HG02870 (cell line): ENCODE data around the gene HBM.
"Not testable (repeated sequence)": the region's sequence is repeated elsewhere in the genome, so short reads cannot be mapped to it uniquely, and the experiment has no call there.

Source experiments
- ATAC-seq: cut with Tn5 transposase; IDR thresholded peaks from one replicate; pipeline ENCODE4 v1.9.1; 2021; ENCODE audit warnings: mild to moderate bottlenecking, moderate library complexity; ENCODE audit not compliant: unreplicated experiment

Gene HBM

GRCh38 chr16:165539-166374 lies at the start of gene HBM:
TSS of gene HBM (plus strand) at chr16:165978. CDS start at chr16:165998, 20 bp downstream.
- no peak for ATAC-seq

- no peak for ATAC-seq
These were observed 49.8 kb upstream of the HBM start for GRCh38 chr16:116015-116414.

GRCh38 chr16:117379-118365 lies 48.1 kb upstream of the HBM start:
- ATAC-seq, result no peak

GRCh38 chr16:118857-119256 lies 46.9 kb upstream of the HBM start:
- no peak for ATAC-seq

GRCh38 chr16:119295-119694 lies 46.5 kb upstream of the HBM start:
- ATAC-seq, result no peak

GRCh38 chr16:119835-120491 lies 45.8 kb upstream of the HBM start:
- no peak for ATAC-seq

GRCh38 chr16:120756-121155 lies 45.0 kb upstream of the HBM start:
- no peak for ATAC-seq

GRCh38 chr16:122361-122760 lies 43.4 kb upstream of the HBM start:
- no peak for ATAC-seq

- not testable (repeated sequence) for ATAC-seq
These were observed 42.0 kb upstream of the HBM start for GRCh38 chr16:123558-124350.

- ATAC-seq, result no peak
These were observed 40.8 kb upstream of the HBM start for GRCh38 chr16:125011-125410.

GRCh38 chr16:129075-129474 lies 36.7 kb upstream of the HBM start:
- no peak for ATAC-seq

- ATAC-seq, result no peak
These were observed 35.1 kb upstream of the HBM start for GRCh38 chr16:130533-131173.

GRCh38 chr16:132120-132519 lies 33.7 kb upstream of the HBM start:
- no peak for ATAC-seq

GRCh38 chr16:133716-134115 lies 32.1 kb upstream of the HBM start:
- ATAC-seq, result no peak

- no peak for ATAC-seq
These were observed 27.7 kb upstream of the HBM start for GRCh38 chr16:138049-138417.

GRCh38 chr16:140175-140857 lies 25.5 kb upstream of the HBM start:
- no peak for ATAC-seq

- no peak for ATAC-seq
These were observed 23.3 kb upstream of the HBM start for GRCh38 chr16:142405-142967.

- ATAC-seq, result no peak
These were observed 22.7 kb upstream of the HBM start for GRCh38 chr16:143047-143446.

- no peak for ATAC-seq
These were observed 22.3 kb upstream of the HBM start for GRCh38 chr16:143456-143855.
